Measurements from ENCODE around the gene FMN1.
A peak's percentile ranks its signal among the peaks of the same experiment; 100 is the strongest.

FMN1 gene

DNA sequence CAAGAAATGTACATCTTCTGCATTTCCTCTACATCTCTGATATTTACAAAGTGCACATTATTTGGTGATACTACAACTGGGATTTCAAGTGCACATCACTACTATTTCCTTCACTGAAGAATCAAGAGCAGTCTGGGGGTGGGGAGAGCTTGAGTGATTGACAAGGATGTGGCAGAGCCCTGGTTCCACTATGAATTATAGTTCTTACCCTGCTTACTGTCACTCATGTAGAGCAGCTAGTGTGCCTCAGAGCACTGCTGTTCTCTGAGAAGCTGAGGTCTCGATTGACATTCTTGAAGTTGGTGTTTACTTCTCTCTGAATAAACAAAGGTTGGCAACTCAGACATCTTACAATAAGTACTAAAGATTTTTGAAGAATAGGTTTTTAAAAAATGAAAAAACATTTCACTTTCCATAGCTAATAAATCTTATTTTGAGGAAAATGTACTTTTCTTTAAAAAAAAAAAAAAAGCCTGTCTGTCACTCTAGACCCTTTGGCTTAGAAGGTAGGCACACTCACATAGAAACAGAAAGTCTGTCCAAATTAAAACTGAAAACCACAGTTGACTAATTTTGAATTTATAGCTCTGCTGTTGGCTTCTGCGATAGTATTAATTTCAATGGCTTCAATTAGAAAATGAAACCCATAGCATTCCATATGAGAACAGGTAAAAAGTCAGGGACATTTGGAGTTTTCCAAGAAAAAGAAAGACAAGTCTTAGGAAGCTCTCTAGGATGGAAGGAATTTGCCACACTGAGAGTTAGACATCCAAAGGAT is 471.2 kb downstream of the FMN1 start:
- no CpG with 5 or more reads among the region's 2 CpGs for WGBS (ENCODE audit: extremely low coverage, insufficient coverage, insufficient read length)
- Histone ChIP-seq H3K23ac (ENCODE audit: low read length) (no peak overlapping the region), H4K12ac (ENCODE audit: low read depth, low read length) (no peak overlapping the region)

DNA sequence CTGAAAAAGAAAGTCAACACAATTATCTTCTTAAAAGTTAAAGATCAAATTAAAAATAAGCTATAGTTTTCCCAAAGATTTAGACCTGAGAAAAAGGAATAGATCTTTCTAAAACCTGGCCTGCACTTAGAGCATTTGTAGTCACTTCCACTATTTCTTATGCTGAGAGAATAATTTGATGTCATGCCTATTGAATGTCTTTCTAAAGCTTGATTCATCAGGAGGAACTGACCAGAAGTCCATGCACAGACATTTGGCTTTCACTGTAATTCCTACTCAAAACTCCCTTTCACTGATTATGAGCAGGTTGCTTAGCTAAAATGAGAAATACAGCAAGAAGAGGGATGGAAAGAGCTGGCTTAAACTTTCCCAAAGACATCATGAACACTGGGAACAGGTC is 472.4 kb downstream of the FMN1 start:
- no peak for DNase-seq
- H3K4me1 ChIP-seq (ENCODE audit: control insufficient read depth in 1 of 2, insufficient read depth in 2 of 2, low read length in 2 of 2), result peaks cover 14 to 18% of the 10 kb centered on the region in 2 experiments
- no peak overlapping the region for H3K27ac ChIP-seq (ENCODE audit: low read depth, low read length)
- H3K79me2 ChIP-seq (ENCODE audit: control insufficient read depth, insufficient read depth, low read length, poor library complexity), result no peaks in the 10 kb centered on the region
- H3K4me3 ChIP-seq (ENCODE audit: low read depth, low read length), result no peak overlapping the region
- H3K36me3 ChIP-seq (ENCODE audit: control insufficient read depth in 1 of 2, insufficient read depth in 2 of 2, low read length in 2 of 2), result no peaks in the 10 kb centered on the region
- no peak overlapping the region for H3K4ac ChIP-seq (ENCODE audit: low read depth, low read length)
- no peak overlapping the region for H2BK12ac ChIP-seq (ENCODE audit: low read length)
- no peaks in the 10 kb centered on the region for H3K9me3 ChIP-seq (ENCODE audit: insufficient read depth, low read depth, low read length)
- H3K27me3 ChIP-seq (ENCODE audit: insufficient read depth, low read length), result peaks cover 26% of the 10 kb centered on the region
- H4K8ac ChIP-seq (ENCODE audit: low read depth, low read length), result no peak overlapping the region
- H2AFZ ChIP-seq (ENCODE audit: insufficient read depth, low read length, poor library complexity), result no peak overlapping the region
- H4K91ac ChIP-seq (ENCODE audit: low read depth, low read length), result no peak overlapping the region
- H3K79me1 ChIP-seq (ENCODE audit: low read length), result no peaks in the 10 kb centered on the region
- H3K14ac ChIP-seq (ENCODE audit: low read length), result no peak overlapping the region
- no peak overlapping the region for H3K18ac ChIP-seq (ENCODE audit: low read length)
- no peak overlapping the region for H2BK120ac ChIP-seq (ENCODE audit: insufficient read depth, low read length, poor library complexity)
- H2AK5ac ChIP-seq (ENCODE audit: low read length), result no peak overlapping the region
- no peak overlapping the region for H3K4me2 ChIP-seq (ENCODE audit: low read length)
- no peak overlapping the region for H4K12ac ChIP-seq (ENCODE audit: low read depth, low read length)
- H3K9ac ChIP-seq (ENCODE audit: low read length), result no peak overlapping the region
- H2BK5ac ChIP-seq (ENCODE audit: low read depth, low read length, poor library complexity), result no peak overlapping the region
- H3K23ac ChIP-seq (ENCODE audit: low read length), result no peak overlapping the region

More for the DNA sequence above, 471.2 kb downstream of the FMN1 start:
- H3K4me3 ChIP-seq (ENCODE audit: low read depth, low read length), result no peak overlapping the region
- no peak overlapping the region for H2BK5ac ChIP-seq (ENCODE audit: low read depth, low read length, poor library complexity)
- no peaks in the 10 kb centered on the region for H3K79me1 ChIP-seq (ENCODE audit: low read length)
- H3K9ac ChIP-seq (ENCODE audit: low read length), result no peak overlapping the region
- no peak overlapping the region for H2AK5ac ChIP-seq (ENCODE audit: low read length)
- H3K4me2 ChIP-seq (ENCODE audit: low read length), result no peak overlapping the region
- no peak overlapping the region for H3K4ac ChIP-seq (ENCODE audit: low read depth, low read length)
- no peak overlapping the region for H4K91ac ChIP-seq (ENCODE audit: low read depth, low read length)
- no peaks in the 10 kb centered on the region for H3K79me2 ChIP-seq (ENCODE audit: control insufficient read depth, insufficient read depth, low read length, poor library complexity)
- DNase-seq, result no peak
- H3K27me3 ChIP-seq (ENCODE audit: insufficient read depth, low read length), result peaks cover 14% of the 10 kb centered on the region
- no peak overlapping the region for H3K18ac ChIP-seq (ENCODE audit: low read length)
- H3K4me1 ChIP-seq (ENCODE audit: control insufficient read depth in 1 of 2, insufficient read depth in 2 of 2, low read length in 2 of 2), result peaks cover 7 to 8% of the 10 kb centered on the region in 2 experiments
- no peak overlapping the region for H2BK12ac ChIP-seq (ENCODE audit: low read length)
- H3K9me3 ChIP-seq (ENCODE audit: insufficient read depth, low read depth, low read length), result no peaks in the 10 kb centered on the region
- no peak overlapping the region for H4K8ac ChIP-seq (ENCODE audit: low read depth, low read length)
- H3K27ac ChIP-seq (ENCODE audit: low read depth, low read length), result no peak overlapping the region
- H3K36me3 ChIP-seq (ENCODE audit: control insufficient read depth in 1 of 2, insufficient read depth in 2 of 2, low read length in 2 of 2), result no peaks in the 10 kb centered on the region
- no peak overlapping the region for H2AFZ ChIP-seq (ENCODE audit: insufficient read depth, low read length, poor library complexity)
- no peak overlapping the region for H2BK120ac ChIP-seq (ENCODE audit: insufficient read depth, low read length, poor library complexity)
- H3K14ac ChIP-seq (ENCODE audit: low read length), result no peak overlapping the region

DNA sequence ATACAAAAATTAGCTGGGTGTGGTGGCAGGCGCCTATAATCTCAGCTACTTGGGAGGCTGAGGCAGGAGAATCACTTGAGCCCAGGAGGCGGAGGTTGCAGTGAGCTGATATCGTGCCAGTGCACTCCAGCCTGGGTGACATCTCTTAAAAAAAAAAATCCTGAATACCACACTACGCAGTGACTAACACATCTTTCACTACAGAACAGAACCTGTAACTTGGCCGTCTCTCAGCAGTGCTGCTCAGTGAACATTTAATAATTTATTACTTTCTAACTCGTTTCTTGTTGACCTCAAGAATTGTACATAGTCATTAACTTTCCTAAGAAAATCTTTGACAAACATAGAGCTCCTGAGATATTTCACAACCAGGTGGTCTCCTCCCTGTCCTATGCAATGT is 472.9 kb downstream of the FMN1 start:
- Histone ChIP-seq H3K79me2 (ENCODE audit: control insufficient read depth, insufficient read depth, low read length, poor library complexity) (no peaks in the 10 kb centered on the region), H3K18ac (ENCODE audit: low read length) (no peak overlapping the region), H3K4ac (ENCODE audit: low read depth, low read length) (no peak overlapping the region), H3K14ac (ENCODE audit: low read length) (no peak overlapping the region), H3K27me3 (ENCODE audit: insufficient read depth, low read length) (peaks cover 31% of the 10 kb centered on the region), H2BK5ac (ENCODE audit: low read depth, low read length, poor library complexity) (no peak overlapping the region), H2AK5ac (ENCODE audit: low read length) (no peak overlapping the region), H2BK12ac (ENCODE audit: low read length) (no peak overlapping the region), H3K23ac (ENCODE audit: low read length) (no peak overlapping the region), H3K9ac (ENCODE audit: low read length) (no peak overlapping the region), H3K9me3 (ENCODE audit: insufficient read depth, low read depth, low read length) (no peaks in the 10 kb centered on the region), H4K12ac (ENCODE audit: low read depth, low read length) (no peak overlapping the region), H3K27ac (ENCODE audit: low read depth, low read length) (no peak overlapping the region), H3K4me3 (ENCODE audit: low read depth, low read length) (no peak overlapping the region), H3K4me1 (ENCODE audit: control insufficient read depth in 1 of 2, insufficient read depth in 2 of 2, low read length in 2 of 2) (peaks cover 14 to 18% of the 10 kb centered on the region in 2 experiments), H3K79me1 (ENCODE audit: low read length) (no peaks in the 10 kb centered on the region), H4K91ac (ENCODE audit: low read depth, low read length) (no peak overlapping the region), H4K8ac (ENCODE audit: low read depth, low read length) (no peak overlapping the region), H2AFZ (ENCODE audit: insufficient read depth, low read length, poor library complexity) (no peak overlapping the region), H3K36me3 (ENCODE audit: control insufficient read depth in 1 of 2, insufficient read depth in 2 of 2, low read length in 2 of 2) (no peaks in the 10 kb centered on the region), H3K4me2 (ENCODE audit: low read length) (no peak overlapping the region), H2BK120ac (ENCODE audit: insufficient read depth, low read length, poor library complexity) (no peak overlapping the region)
- DNase-seq, result no peak
- WGBS (ENCODE audit: extremely low coverage, insufficient coverage, insufficient read length), result no CpG with 5 or more reads among the region's 6 CpGs

DNA sequence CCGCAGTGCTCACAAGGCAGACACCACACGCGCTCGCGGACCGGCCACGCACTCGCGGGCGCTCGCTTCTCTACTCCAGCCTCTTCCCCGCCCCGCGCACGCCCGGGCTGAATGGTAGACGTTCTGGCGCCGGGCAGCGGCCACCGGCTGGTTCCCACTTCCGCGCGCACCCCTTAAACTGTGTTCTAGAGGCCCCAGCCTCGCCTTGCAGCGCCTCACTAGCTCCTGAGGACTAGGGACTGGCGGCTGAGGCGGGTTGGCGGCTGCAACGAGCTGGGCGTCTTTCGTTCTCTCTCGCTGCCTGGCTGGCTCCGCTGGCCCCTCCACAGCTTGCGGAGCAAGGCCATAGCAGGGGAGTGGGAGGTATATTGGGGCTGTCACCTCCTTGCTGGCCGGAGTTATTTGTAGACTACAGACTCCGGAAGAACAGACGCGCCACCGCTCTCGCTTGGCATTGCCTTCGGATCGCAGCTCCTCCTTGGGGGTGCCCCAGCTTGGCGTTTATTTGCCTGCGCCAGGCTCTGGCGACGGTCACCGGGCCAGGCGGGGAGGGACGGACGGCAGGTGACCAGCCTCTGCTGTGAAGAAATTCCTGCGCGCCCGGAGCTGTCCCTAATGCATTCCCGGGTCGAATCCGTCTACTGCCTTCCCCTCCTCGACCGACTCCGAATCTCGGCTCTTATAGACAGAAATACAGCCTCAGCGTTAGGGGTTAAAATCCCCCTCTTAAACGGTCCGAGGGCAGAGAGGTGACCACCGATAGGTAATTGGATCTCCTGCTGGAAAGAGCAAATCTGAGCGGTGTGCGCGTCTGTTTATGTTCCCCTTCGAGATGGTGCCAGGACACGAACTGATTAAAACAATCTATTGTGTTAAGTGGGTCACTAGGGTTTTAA is 475.4 kb downstream of the FMN1 start:
- Histone ChIP-seq H3K9me3 (ENCODE audit: insufficient read depth, low read depth, low read length) (no peaks in the 10 kb centered on the region), H4K8ac (ENCODE audit: low read depth, low read length) (no peak overlapping the region), H3K36me3 (ENCODE audit: control insufficient read depth in 1 of 2, insufficient read depth in 2 of 2, low read length in 2 of 2) (no peaks in the 10 kb centered on the region), H3K27me3 (ENCODE audit: insufficient read depth, low read length) (peaks cover 44% of the 10 kb centered on the region), H3K18ac (ENCODE audit: low read length) (no peak overlapping the region), H3K4ac (ENCODE audit: low read depth, low read length) (no peak overlapping the region), H4K91ac (ENCODE audit: low read depth, low read length) (no peak overlapping the region), H3K79me1 (ENCODE audit: low read length) (no peaks in the 10 kb centered on the region), H3K79me2 (ENCODE audit: control insufficient read depth, insufficient read depth, low read length, poor library complexity) (no peaks in the 10 kb centered on the region), H3K27ac (ENCODE audit: low read depth, low read length) (no peak overlapping the region), H2BK120ac (ENCODE audit: insufficient read depth, low read length, poor library complexity) (no peak overlapping the region), H3K4me3 (ENCODE audit: low read depth, low read length) (peak overlapping the region; percentile 59), H2AK5ac (ENCODE audit: low read length) (no peak overlapping the region), H2AFZ (ENCODE audit: insufficient read depth, low read length, poor library complexity) (no peak overlapping the region), H3K4me2 (ENCODE audit: low read length) (peak overlapping the region; percentile 91), H2BK12ac (ENCODE audit: low read length) (no peak overlapping the region), H2BK5ac (ENCODE audit: low read depth, low read length, poor library complexity) (no peak overlapping the region), H3K14ac (ENCODE audit: low read length) (no peak overlapping the region), H3K4me1 (ENCODE audit: control insufficient read depth in 1 of 2, insufficient read depth in 2 of 2, low read length in 2 of 2) (peaks cover 14 to 18% of the 10 kb centered on the region in 2 experiments), H3K23ac (ENCODE audit: low read length) (no peak overlapping the region), H4K12ac (ENCODE audit: low read depth, low read length) (no peak overlapping the region), H3K9ac (ENCODE audit: low read length) (no peak overlapping the region)
- no CpG with 5 or more reads among the region's 70 CpGs for WGBS (ENCODE audit: extremely low coverage, insufficient coverage, insufficient read length)
- DNase-seq, result no peak
